Glutamatergic neuron (in vitro differentiated cells): ENCODE data around the gene PLA2G10. TPM values are rescaled to one million over a fixed set of nuclear protein-coding genes. Genes with fewer than 3 reads are reported as not detected.
A peak's percentile ranks its signal among the peaks of the same experiment; 100 is the strongest.

Source experiments
- DNase-seq: peaks from one replicate; pipeline ENCODE4 v3.0.0; 2022
- H3K27ac Mint-ChIP-seq: one replicate; pipeline ENCODE4 v1.8.0; 2020; ENCODE audit warnings: mild to moderate bottlenecking, mixed read lengths, inconsistent platforms; ENCODE audit not compliant: unreplicated experiment
- H3K27me3 Mint-ChIP-seq: one replicate; pipeline ENCODE4 v1.8.0; 2020; ENCODE audit warnings: mild to moderate bottlenecking, moderate library complexity, mixed read lengths, inconsistent platforms; ENCODE audit not compliant: unreplicated experiment
- H3K36me3 Mint-ChIP-seq: one replicate; pipeline ENCODE4 v1.8.0; 2020; ENCODE audit warnings: mild to moderate bottlenecking, mixed read lengths, inconsistent platforms; ENCODE audit not compliant: unreplicated experiment
- H3K4me1 Mint-ChIP-seq: one replicate; pipeline ENCODE4 v1.8.0; 2020; ENCODE audit warnings: mild to moderate bottlenecking, low read depth, mixed read lengths, inconsistent platforms; ENCODE audit not compliant: unreplicated experiment
- H3K4me3 Mint-ChIP-seq: one replicate; pipeline ENCODE4 v1.8.0; 2020; ENCODE audit warnings: mild to moderate bottlenecking, mixed read lengths, inconsistent platforms; ENCODE audit not compliant: unreplicated experiment
- H3K9me3 Mint-ChIP-seq: one replicate; pipeline ENCODE4 v1.8.0; 2020; ENCODE audit warnings: mild to moderate bottlenecking, moderate library complexity, mixed read lengths, inconsistent platforms; ENCODE audit not compliant: unreplicated experiment
- CTCF ChIP-seq: fragments of 200-600 bp; sonication (generic); IDR thresholded peaks from one replicate; pipeline ENCODE4 v1.5.0; 2021; ENCODE audit not compliant: partially characterized antibody, unreplicated experiment
- total RNA-seq: library from RNA; stranded (reverse); fragmentation: NEBNext Ultra II Directional; extraction: Animal tissue kit (Norgen Biotek cat#: 25700); gene quantifications from one replicate; pipeline ENCODE4 v1.2.1, GENCODE V29; 2021; ENCODE audit not compliant: unreplicated experiment

The PLA2G10 gene
- total RNA-seq, 1 donor from 2014 or later, result not detected

GRCh38 chr16:14658063-14658462, 36.0 kb downstream of the PLA2G10 start:
- no peak for DNase-seq
- no peak for TF ChIP-seq CTCF
- peaks cover 1% of the 10 kb centered on the region for H3K27me3 Mint-ChIP-seq
- H3K4me1 Mint-ChIP-seq, result peaks cover 6% of the 10 kb centered on the region
- peak overlapping the region; percentile 85 for H3K27ac Mint-ChIP-seq
- no peaks in the 10 kb centered on the region for H3K36me3 Mint-ChIP-seq
- H3K4me3 Mint-ChIP-seq, result no peak overlapping the region
- H3K9me3 Mint-ChIP-seq, result no peaks in the 10 kb centered on the region

GRCh38 chr16:14652726-14653125, 41.4 kb downstream of the PLA2G10 start:
- Mint-ChIP-seq H3K36me3 (no peaks in the 10 kb centered on the region), H3K4me1 (peaks cover under 1% of the 10 kb centered on the region), H3K4me3 (no peak overlapping the region)

DNA sequence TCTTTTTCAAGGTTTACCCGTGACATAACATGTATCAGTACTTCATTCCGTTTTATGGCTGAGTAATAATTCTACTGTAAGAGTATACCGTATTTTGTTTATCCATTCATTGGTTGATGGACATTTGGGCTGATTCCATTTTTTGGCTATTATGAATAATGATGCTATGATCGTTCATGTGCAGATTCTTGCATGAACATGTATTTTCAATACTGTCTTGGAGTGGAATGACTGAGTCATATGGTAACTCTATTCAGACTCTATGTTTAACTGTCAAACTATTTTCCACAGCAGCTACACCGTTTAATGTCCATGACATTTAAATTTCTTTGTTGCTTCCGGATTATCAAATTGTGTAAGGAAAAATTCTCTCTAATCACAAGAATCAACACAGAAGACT, 43.5 kb downstream of the PLA2G10 start:
- no peak for DNase-seq
- H3K27ac Mint-ChIP-seq, result no peak overlapping the region
- no peaks in the 10 kb centered on the region for H3K4me1 Mint-ChIP-seq
- no peak for TF ChIP-seq CTCF
- H3K27me3 Mint-ChIP-seq, result peaks cover 1% of the 10 kb centered on the region
- H3K36me3 Mint-ChIP-seq, result no peaks in the 10 kb centered on the region
- H3K9me3 Mint-ChIP-seq, result no peaks in the 10 kb centered on the region
- H3K4me3 Mint-ChIP-seq, result no peak overlapping the region

More at GRCh38 chr16:14652726-14653125, 41.4 kb downstream of the PLA2G10 start:
- TF ChIP-seq CTCF, result no peak
- Mint-ChIP-seq H3K9me3 (no peaks in the 10 kb centered on the region), H3K27ac (no peak overlapping the region), H3K27me3 (peaks cover 1% of the 10 kb centered on the region)
- no peak for DNase-seq

DNA sequence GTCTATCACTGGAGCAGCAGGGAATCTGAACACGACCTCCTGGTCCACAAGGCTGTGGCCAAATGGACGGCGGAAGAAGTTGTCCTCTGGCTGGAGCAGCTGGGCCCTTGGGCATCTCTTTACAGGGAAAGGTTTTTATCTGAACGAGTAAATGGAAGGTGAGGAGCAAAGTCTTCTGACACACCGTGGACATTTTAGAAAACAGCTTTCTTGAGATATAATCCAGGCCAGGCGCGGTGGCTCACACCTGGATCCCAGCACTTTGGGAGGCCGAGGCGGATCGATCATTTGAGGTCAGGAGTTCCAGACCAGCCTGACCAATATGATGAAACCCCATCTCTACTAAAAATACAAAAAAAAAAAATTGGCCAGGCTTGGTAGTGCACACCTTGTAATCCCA, 44.3 kb downstream of the PLA2G10 start:
- no peak for DNase-seq
- H3K4me1 Mint-ChIP-seq, result no peaks in the 10 kb centered on the region
- peaks cover 1% of the 10 kb centered on the region for H3K27me3 Mint-ChIP-seq
- H3K27ac Mint-ChIP-seq, result no peak overlapping the region
- no peaks in the 10 kb centered on the region for H3K9me3 Mint-ChIP-seq
- no peak overlapping the region for H3K4me3 Mint-ChIP-seq
- no peaks in the 10 kb centered on the region for H3K36me3 Mint-ChIP-seq
- TF ChIP-seq CTCF, result no peak

- Mint-ChIP-seq H3K4me1 (peaks cover 17% of the 10 kb centered on the region), H3K36me3 (no peaks in the 10 kb centered on the region), H3K27ac (no peak overlapping the region), H3K27me3 (peaks cover 3% of the 10 kb centered on the region), H3K9me3 (no peaks in the 10 kb centered on the region), H3K4me3 (no peak overlapping the region)
- no peak for DNase-seq
- no peak for TF ChIP-seq CTCF
Observed at GRCh38 chr16:14641926-14642325, 52.2 kb downstream of the PLA2G10 start.
